Stimulated activated CD8-positive, alpha-beta memory T cell treated with anti-CD3 and anti-CD28 coated beads, Interleukin-15, amount 100 ng/mL, for 4 hours (primary cell): Measurements from ENCODE around the gene DMRT2.

Experiments used
- DNase-seq, 2 donors: peaks; one replicate each; pipeline ENCODE4 v3.0.0-alpha.2; 2020; ENCODE audit warnings: low read depth in 2 of 2

The DMRT2 gene

GRCh38 chr9:1047591-1048230, 2.4 kb upstream of the DMRT2 start:
- no peak for DNase-seq

- DNase-seq = no peak
These were observed 1.9 kb upstream of the DMRT2 start for GRCh38 chr9:1048231-1048619.

GRCh38 chr9:1048811-1049210, 1.3 kb upstream of the DMRT2 start:
- no peak for DNase-seq

GRCh38 chr9:1049641-1050040, 516 bp upstream of the DMRT2 start:
- DNase-seq = no peak

- no peak for DNase-seq
These were observed 1.0 kb downstream of the DMRT2 start for GRCh38 chr9:1051210-1051583.

- no peak for DNase-seq
These were observed 1.6 kb downstream of the DMRT2 start for GRCh38 chr9:1051584-1052275.

GRCh38 chr9:1052365-1053281, 2.5 kb downstream of the DMRT2 start:
- no peak for DNase-seq

- DNase-seq = no peak
These were observed 3.1 kb downstream of the DMRT2 start for GRCh38 chr9:1053282-1053621.

- no peak for DNase-seq
These were observed 3.8 kb downstream of the DMRT2 start for GRCh38 chr9:1053986-1054425.

- no peak for DNase-seq
These were observed 5.0 kb downstream of the DMRT2 start for GRCh38 chr9:1055166-1055565.

GRCh38 chr9:1057910-1058309, 7.8 kb downstream of the DMRT2 start:
- no peak for DNase-seq

GRCh38 chr9:1058826-1059487, 8.8 kb downstream of the DMRT2 start:
- DNase-seq = no peak

- DNase-seq = no peak
These were observed 15.0 kb downstream of the DMRT2 start for GRCh38 chr9:1065130-1065529.

- DNase-seq = no peak
These were observed 20.5 kb downstream of the DMRT2 start for GRCh38 chr9:1070692-1071091.

GRCh38 chr9:1071730-1072129, 21.6 kb downstream of the DMRT2 start:
- no peak for DNase-seq

GRCh38 chr9:1073497-1073896, 23.3 kb downstream of the DMRT2 start:
- DNase-seq = no peak

GRCh38 chr9:1077616-1078015, 27.5 kb downstream of the DMRT2 start:
- no peak for DNase-seq

GRCh38 chr9:1083325-1083913, 33.3 kb downstream of the DMRT2 start:
- DNase-seq = no peak

GRCh38 chr9:1085086-1085485, 34.9 kb downstream of the DMRT2 start:
- no peak for DNase-seq

- DNase-seq = no peak
These were observed 36.4 kb downstream of the DMRT2 start for GRCh38 chr9:1086517-1086916.

- DNase-seq = no peak
These were observed 37.1 kb downstream of the DMRT2 start for GRCh38 chr9:1087120-1087881.
